Loucy (cell line): ENCODE measurements around the gene SAAL1.
"Not testable (repeated sequence)": the region's sequence is repeated elsewhere in the genome, so short reads cannot be mapped to it uniquely, and the experiment has no call there.

Experiments
- H2AFZ ChIP-seq: fragments of 200-600 bp; sonication (generic); 2 replicates; pipeline ENCODE4 v1.6.0; 2016; ENCODE audit warnings: antibody characterized with exemption, mild to moderate bottlenecking, low read length, moderate library complexity
- H3F3A ChIP-seq: fragments of 200-600 bp; 2 replicates; pipeline ENCODE4 v1.6.0; 2016; ENCODE audit warnings: antibody characterized with exemption, low read depth, mild to moderate bottlenecking
- H3K27me3 ChIP-seq: fragments of 200-600 bp; sonication (generic); 2 replicates; pipeline ENCODE4 v1.6.1; 2014; ENCODE audit warnings: low read length, mild to moderate bottlenecking; ENCODE audit not compliant: insufficient read depth, poor library complexity, severe bottlenecking
- H3K36me3 ChIP-seq: fragments of 200-600 bp; sonication (generic); 2 replicates; pipeline ENCODE4 v1.6.1; 2016; ENCODE audit warnings: low read length; ENCODE audit not compliant: insufficient read depth
- H3K4me1 ChIP-seq: fragments of 200-600 bp; sonication (generic); 2 replicates; pipeline ENCODE4 v1.5.1; 2014; ENCODE audit warnings: low read length, mild to moderate bottlenecking; ENCODE audit not compliant: insufficient read depth, poor library complexity, severe bottlenecking
- H3K4me2 ChIP-seq: fragments of 200-600 bp; sonication (generic); 2 replicates; pipeline ENCODE4 v1.6.0; 2014; ENCODE audit warnings: antibody characterized with exemption, low read length, low read depth, mild to moderate bottlenecking; ENCODE audit not compliant: poor library complexity, severe bottlenecking
- H3K4me3 ChIP-seq: fragments of 200-600 bp; sonication (generic); 2 replicates; pipeline ENCODE4 v1.5.1; 2014; ENCODE audit warnings: low read length, mild to moderate bottlenecking, mixed read lengths; ENCODE audit not compliant: poor library complexity, severe bottlenecking
- H3K79me2 ChIP-seq: fragments of 200-600 bp; sonication (generic); 2 replicates; pipeline ENCODE4 v1.6.1; 2014; ENCODE audit warnings: low read length; ENCODE audit not compliant: insufficient read depth
- H3K9ac ChIP-seq: fragments of 200-600 bp; sonication (generic); 2 replicates; pipeline ENCODE4 v1.6.0; 2014; ENCODE audit warnings: mild to moderate bottlenecking, low read depth, low read length, moderate library complexity; ENCODE audit not compliant: poor library complexity, severe bottlenecking
- H3K9me2 ChIP-seq: fragments of 200-600 bp; sonication (generic); replicated peaks from 2 replicates; pipeline ENCODE4 v1.6.1; 2016; ENCODE audit warnings: low read depth, low read length, mixed read lengths
- H3K9me3 ChIP-seq: fragments of 200-600 bp; sonication (generic); 2 replicates; pipeline ENCODE4 v1.6.1; 2014; ENCODE audit warnings: mild to moderate bottlenecking, antibody characterized with exemption, low read length, low read depth; ENCODE audit not compliant: insufficient read depth
- H4K20me1 ChIP-seq: fragments of 200-600 bp; sonication (generic); 2 replicates; pipeline ENCODE4 v1.6.0; 2014; ENCODE audit warnings: antibody characterized with exemption, low read length, mild to moderate bottlenecking; ENCODE audit not compliant: insufficient read depth, poor library complexity, severe bottlenecking
- EZH2phosphoT487 ChIP-seq: fragments of 200-600 bp; IDR thresholded peaks from 2 replicates; pipeline ENCODE4 v1.6.1; 2018; ENCODE audit warnings: antibody characterized with exemption, mild to moderate bottlenecking, moderate library complexity, borderline replicate concordance
- TF ChIP-seq, protein P1 (sequence below): fragments of 200-600 bp; sonication (generic); conservative IDR thresholded peaks from 2 replicates; pipeline ENCODE4 v1.5.1; 2014; ENCODE audit warnings: mild to moderate bottlenecking, antibody characterized with exemption, low read length

SAAL1 gene

DNA sequence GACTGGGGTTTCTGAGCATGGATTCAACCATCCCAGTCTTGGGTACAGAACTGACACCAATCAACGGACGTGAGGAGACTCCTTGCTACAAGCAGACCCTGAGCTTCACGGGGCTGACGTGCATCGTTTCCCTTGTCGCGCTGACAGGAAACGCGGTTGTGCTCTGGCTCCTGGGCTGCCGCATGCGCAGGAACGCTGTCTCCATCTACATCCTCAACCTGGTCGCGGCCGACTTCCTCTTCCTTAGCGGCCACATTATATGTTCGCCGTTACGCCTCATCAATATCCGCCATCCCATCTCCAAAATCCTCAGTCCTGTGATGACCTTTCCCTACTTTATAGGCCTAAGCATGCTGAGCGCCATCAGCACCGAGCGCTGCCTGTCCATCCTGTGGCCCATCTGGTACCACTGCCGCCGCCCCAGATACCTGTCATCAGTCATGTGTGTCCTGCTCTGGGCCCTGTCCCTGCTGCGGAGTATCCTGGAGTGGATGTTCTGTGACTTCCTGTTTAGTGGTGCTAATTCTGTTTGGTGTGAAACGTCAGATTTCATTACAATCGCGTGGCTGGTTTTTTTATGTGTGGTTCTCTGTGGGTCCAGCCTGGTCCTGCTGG lies 31.4 kb upstream of the SAAL1 start:
- no peak for TF ChIP-seq EZH2phosphoT487
- TF ChIP-seq, protein P1, sequence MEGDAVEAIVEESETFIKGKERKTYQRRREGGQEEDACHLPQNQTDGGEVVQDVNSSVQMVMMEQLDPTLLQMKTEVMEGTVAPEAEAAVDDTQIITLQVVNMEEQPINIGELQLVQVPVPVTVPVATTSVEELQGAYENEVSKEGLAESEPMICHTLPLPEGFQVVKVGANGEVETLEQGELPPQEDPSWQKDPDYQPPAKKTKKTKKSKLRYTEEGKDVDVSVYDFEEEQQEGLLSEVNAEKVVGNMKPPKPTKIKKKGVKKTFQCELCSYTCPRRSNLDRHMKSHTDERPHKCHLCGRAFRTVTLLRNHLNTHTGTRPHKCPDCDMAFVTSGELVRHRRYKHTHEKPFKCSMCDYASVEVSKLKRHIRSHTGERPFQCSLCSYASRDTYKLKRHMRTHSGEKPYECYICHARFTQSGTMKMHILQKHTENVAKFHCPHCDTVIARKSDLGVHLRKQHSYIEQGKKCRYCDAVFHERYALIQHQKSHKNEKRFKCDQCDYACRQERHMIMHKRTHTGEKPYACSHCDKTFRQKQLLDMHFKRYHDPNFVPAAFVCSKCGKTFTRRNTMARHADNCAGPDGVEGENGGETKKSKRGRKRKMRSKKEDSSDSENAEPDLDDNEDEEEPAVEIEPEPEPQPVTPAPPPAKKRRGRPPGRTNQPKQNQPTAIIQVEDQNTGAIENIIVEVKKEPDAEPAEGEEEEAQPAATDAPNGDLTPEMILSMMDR = no peak
- H3K4me2 ChIP-seq = no peak overlapping the region
- H2AFZ ChIP-seq = no peak overlapping the region
- no peaks in the 10 kb centered on the region for H4K20me1 ChIP-seq
- H3K27me3 ChIP-seq = no peaks in the 10 kb centered on the region
- H3K36me3 ChIP-seq = no peaks in the 10 kb centered on the region
- no peak overlapping the region for H3K9ac ChIP-seq
- no peaks in the 10 kb centered on the region for H3K9me3 ChIP-seq
- no peak overlapping the region for H3K4me3 ChIP-seq
- H3K79me2 ChIP-seq = no peaks in the 10 kb centered on the region
- no peaks in the 10 kb centered on the region for H3F3A ChIP-seq
- H3K4me1 ChIP-seq = no peaks in the 10 kb centered on the region
- H3K9me2 ChIP-seq = no peaks in the 10 kb centered on the region

DNA sequence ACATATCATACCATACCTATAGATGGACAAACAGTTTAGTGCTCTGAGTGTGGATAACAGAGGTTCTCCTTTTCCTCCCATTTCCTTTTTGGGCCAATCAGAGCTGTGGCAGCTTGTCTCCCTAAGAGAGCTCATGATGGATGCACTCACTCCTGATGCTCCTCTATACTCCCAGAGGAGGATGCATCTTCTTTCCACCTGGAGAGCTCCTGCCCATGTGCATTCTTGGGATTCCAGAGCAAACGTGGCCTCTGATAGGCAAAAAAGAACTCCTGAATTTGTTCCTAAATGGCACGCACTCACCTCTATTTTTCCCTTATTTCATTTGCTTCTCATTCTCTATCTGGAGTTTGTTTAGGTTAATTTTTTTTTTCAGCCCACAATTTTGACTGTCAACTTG lies 29.4 kb upstream of the SAAL1 start:
- H3F3A ChIP-seq = no peaks in the 10 kb centered on the region
- H3K36me3 ChIP-seq = no peaks in the 10 kb centered on the region
- no peaks in the 10 kb centered on the region for H3K9me3 ChIP-seq
- no peaks in the 10 kb centered on the region for H3K9me2 ChIP-seq
- no peak overlapping the region for H2AFZ ChIP-seq
- no peaks in the 10 kb centered on the region for H4K20me1 ChIP-seq
- TF ChIP-seq EZH2phosphoT487 = no peak
- TF ChIP-seq, protein P1 = no peak
- H3K9ac ChIP-seq = no peak overlapping the region
- no peaks in the 10 kb centered on the region for H3K4me1 ChIP-seq
- H3K4me2 ChIP-seq = no peak overlapping the region
- no peaks in the 10 kb centered on the region for H3K79me2 ChIP-seq
- no peaks in the 10 kb centered on the region for H3K27me3 ChIP-seq
- no peak overlapping the region for H3K4me3 ChIP-seq

DNA sequence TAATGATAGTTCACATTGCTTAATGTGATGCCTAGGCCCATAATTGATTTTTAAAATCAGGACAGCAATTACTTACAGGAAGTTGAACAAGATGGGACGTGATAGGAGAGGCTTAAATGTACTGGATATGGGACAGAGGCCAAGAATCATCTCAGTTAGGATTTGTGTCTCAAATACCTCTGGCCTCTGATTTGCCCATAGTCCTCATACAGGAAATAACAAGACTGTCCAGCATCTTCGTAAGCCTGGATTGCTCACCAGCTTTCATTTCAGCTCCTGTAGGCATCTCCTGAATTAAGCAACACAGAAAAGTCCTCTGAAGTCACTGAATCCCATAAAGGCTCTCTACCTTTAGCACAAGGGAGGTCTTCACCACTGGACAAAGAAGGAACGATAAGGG lies 26.5 kb upstream of the SAAL1 start, which contains the start of gene MRGPRX3:
Gene MRGPRX3, plus strand, starts transcription at position 231 of the 400 bp plus-strand sequence. CDS start 4,632 bp downstream, outside the sequence.
- no peaks in the 10 kb centered on the region for H3K9me3 ChIP-seq
- H3K4me3 ChIP-seq = no peak within 1 kb of the TSS
- no peak within 1 kb of the TSS for H3K9ac ChIP-seq
- no peak within 1 kb of the TSS for H2AFZ ChIP-seq
- H3F3A ChIP-seq = no peaks in the 10 kb centered on the region
- H3K79me2 ChIP-seq = no peaks in the 10 kb centered on the region
- no peaks in the 10 kb centered on the region for H3K36me3 ChIP-seq
- no peak within 1 kb of the TSS for H3K4me2 ChIP-seq
- no peaks in the 10 kb centered on the region for H3K4me1 ChIP-seq
- no peaks in the 10 kb centered on the region for H4K20me1 ChIP-seq
- TF ChIP-seq, protein P1 = no peak
- no peak for TF ChIP-seq EZH2phosphoT487
- no peaks in the 10 kb centered on the region for H3K27me3 ChIP-seq
- no peaks in the 10 kb centered on the region for H3K9me2 ChIP-seq

DNA sequence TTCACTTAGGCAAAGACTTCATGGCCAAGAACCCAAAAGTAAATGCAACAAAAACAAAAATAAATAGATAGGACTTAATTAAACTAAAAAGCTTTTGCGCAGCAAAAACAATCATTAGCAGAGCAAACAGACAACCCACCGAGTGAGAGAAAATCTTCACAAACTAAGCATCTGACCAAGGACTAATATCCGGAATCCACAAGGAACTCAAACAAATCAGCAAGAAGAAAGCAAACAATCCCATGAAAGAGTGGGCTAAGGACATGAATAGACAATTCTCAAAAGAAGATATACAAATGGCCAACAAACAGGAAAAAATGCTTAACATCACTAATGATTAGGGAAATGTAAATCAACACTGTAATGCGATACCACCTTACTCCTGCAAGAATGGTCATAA lies 25.2 kb upstream of the SAAL1 start:
- not testable (repeated sequence) for H3K27me3 ChIP-seq, H3F3A ChIP-seq, H4K20me1 ChIP-seq, H3K36me3 ChIP-seq, H3K9me3 ChIP-seq, H3K9ac ChIP-seq, H3K79me2 ChIP-seq, H2AFZ ChIP-seq, H3K9me2 ChIP-seq, H3K4me3 ChIP-seq, H3K4me1 ChIP-seq, H3K4me2 ChIP-seq

DNA sequence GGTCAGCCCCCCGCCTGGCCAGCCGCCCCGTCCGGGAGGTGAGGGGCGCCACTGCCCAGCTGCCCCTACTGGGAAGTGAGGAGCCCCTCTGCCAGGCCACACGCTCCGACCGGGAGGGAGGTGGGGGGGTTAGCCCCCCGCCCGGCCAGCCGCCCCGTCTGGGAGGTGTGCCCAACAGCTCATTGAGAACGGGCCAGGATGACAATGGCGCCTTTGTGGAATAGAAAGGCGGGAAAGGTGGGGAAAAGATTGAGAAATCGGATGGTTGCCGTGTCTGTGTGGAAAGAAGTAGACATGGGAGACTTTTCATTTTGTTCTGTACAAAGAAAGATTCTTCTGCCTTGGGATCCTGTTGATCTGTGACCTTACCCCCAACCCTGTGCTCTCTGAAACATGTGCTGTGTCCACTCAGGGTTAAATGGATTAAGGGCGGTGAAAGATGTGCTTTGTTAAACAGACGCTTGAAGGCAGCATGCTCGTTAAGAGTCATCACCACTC lies 15.5 kb upstream of the SAAL1 start:
- H3K36me3 ChIP-seq, H3K9ac ChIP-seq, H3K4me3 ChIP-seq, H3K9me3 ChIP-seq, H3K27me3 ChIP-seq, H2AFZ ChIP-seq, H3K9me2 ChIP-seq, H3K79me2 ChIP-seq, H3K4me1 ChIP-seq, H3F3A ChIP-seq, H4K20me1 ChIP-seq, H3K4me2 ChIP-seq: not testable (repeated sequence)
